Neural crest cell (in vitro differentiated cells): ENCODE data around the gene VAC14. TPM values are rescaled to one million over a fixed set of nuclear protein-coding genes. Genes with fewer than 3 reads are reported as not detected.

Source experiments
- DNase-seq: peaks from one replicate; pipeline ENCODE4 v3.0.0; 2021; ENCODE audit warnings: low read depth, mixed read lengths, low spot score
- H3K27ac Mint-ChIP-seq: one replicate; pipeline ENCODE4 v1.8.0; 2021; ENCODE audit warnings: mild to moderate bottlenecking, mixed read lengths; ENCODE audit not compliant: unreplicated experiment
- H3K27me3 Mint-ChIP-seq: 2 replicates; pipeline ENCODE4 v1.8.0; 2021; ENCODE audit warnings: low read depth, mild to moderate bottlenecking, mixed read lengths
- H3K36me3 Mint-ChIP-seq: 2 replicates; pipeline ENCODE4 v1.8.0; 2021; ENCODE audit warnings: low read depth, mild to moderate bottlenecking, mixed read lengths
- H3K4me1 Mint-ChIP-seq: 2 replicates; pipeline ENCODE4 v1.8.0; 2021; ENCODE audit warnings: mixed read lengths
- H3K4me3 Mint-ChIP-seq: one replicate; pipeline ENCODE4 v1.8.0; 2021; ENCODE audit warnings: mild to moderate bottlenecking, mixed read lengths
- H3K9me3 Mint-ChIP-seq: 2 replicates; pipeline ENCODE4 v1.8.0; 2021; ENCODE audit warnings: mixed read lengths
- CTCF ChIP-seq: fragments of 200-600 bp; sonication (generic); conservative IDR thresholded peaks from 2 replicates; pipeline ENCODE4 v1.5.0; 2021; ENCODE audit warnings: antibody characterized with exemption, mild to moderate bottlenecking
- total RNA-seq: library from RNA; stranded (reverse); gene quantifications from 2 replicates; pipeline ENCODE4 v1.2.1, GENCODE V29; 2021

The VAC14 gene
- total RNA-seq, 1 donor from 2014 or later, result 46.7 TPM

GRCh38 chr16:70691223-70692129 is 109.5 kb downstream of the VAC14 start:
- peaks cover 48% of the 10 kb centered on the region for H3K4me1 Mint-ChIP-seq
- H3K27me3 Mint-ChIP-seq, result peaks cover 3% of the 10 kb centered on the region
- TF ChIP-seq CTCF, result no peak
- H3K27ac Mint-ChIP-seq, result peak overlapping the region; percentile 71
- DNase-seq, result peak; percentile 51
- H3K36me3 Mint-ChIP-seq, result no peaks in the 10 kb centered on the region
- H3K9me3 Mint-ChIP-seq, result no peaks in the 10 kb centered on the region
- H3K4me3 Mint-ChIP-seq, result peak overlapping the region; percentile 78

- no peak overlapping the region for H3K27ac Mint-ChIP-seq
Measured at GRCh38 chr16:70689970-70690891, 110.7 kb downstream of the VAC14 start.

GRCh38 chr16:70689035-70689969 is 111.7 kb downstream of the VAC14 start:
- H3K27me3 Mint-ChIP-seq, result peaks cover 3% of the 10 kb centered on the region
- no peaks in the 10 kb centered on the region for H3K36me3 Mint-ChIP-seq
- H3K27ac Mint-ChIP-seq, result no peak overlapping the region
- no peaks in the 10 kb centered on the region for H3K9me3 Mint-ChIP-seq
- peak overlapping the region; percentile 75 for H3K4me3 Mint-ChIP-seq
- H3K4me1 Mint-ChIP-seq, result peaks cover 42% of the 10 kb centered on the region
- DNase-seq, result no peak
- no peak for TF ChIP-seq CTCF

More at GRCh38 chr16:70689970-70690891, 110.7 kb downstream of the VAC14 start:
- Mint-ChIP-seq H3K4me3 (no peak overlapping the region), H3K36me3 (no peaks in the 10 kb centered on the region), H3K9me3 (no peaks in the 10 kb centered on the region), H3K27me3 (peaks cover 3% of the 10 kb centered on the region), H3K4me1 (peaks cover 45% of the 10 kb centered on the region)
- no peak for TF ChIP-seq CTCF
- DNase-seq, result no peak

GRCh38 chr16:70688246-70688742 is 112.7 kb downstream of the VAC14 start:
- Mint-ChIP-seq H3K4me3 (peak overlapping the region; percentile 74), H3K27ac (no peak overlapping the region), H3K4me1 (peaks cover 40% of the 10 kb centered on the region), H3K9me3 (no peaks in the 10 kb centered on the region), H3K27me3 (peaks cover 3% of the 10 kb centered on the region), H3K36me3 (no peaks in the 10 kb centered on the region)
- no peak for TF ChIP-seq CTCF
- DNase-seq, result no peak
